ENCODE measurements around the gene EYA2.
"Not testable (repeated sequence)": the region's sequence is repeated elsewhere in the genome, so short reads cannot be mapped to it uniquely, and the experiment has no call there.

Gene EYA2

DNA sequence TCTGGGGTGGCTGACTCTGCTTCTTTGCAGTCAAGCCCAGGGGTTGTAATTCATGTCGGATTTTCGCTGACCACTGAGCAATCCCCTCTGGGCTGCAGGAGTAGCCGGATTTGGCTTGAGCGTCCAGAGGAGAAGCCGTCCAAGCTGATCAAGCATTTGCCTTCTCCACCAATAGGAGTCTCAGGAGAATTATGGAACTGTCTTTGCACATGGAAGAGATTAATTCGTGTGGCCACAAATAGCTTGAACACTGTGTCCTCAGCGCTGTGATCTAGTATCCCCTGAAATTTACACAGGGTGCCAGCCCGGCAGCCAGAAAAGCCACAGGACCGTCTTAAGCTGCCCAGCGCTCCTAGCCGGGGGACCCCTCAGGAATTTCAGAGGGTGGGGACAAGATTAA, 37.1 kb downstream of the EYA2 start:
- no peak for DNase-seq (ENCODE audit: low read depth, low spot score)

DNA sequence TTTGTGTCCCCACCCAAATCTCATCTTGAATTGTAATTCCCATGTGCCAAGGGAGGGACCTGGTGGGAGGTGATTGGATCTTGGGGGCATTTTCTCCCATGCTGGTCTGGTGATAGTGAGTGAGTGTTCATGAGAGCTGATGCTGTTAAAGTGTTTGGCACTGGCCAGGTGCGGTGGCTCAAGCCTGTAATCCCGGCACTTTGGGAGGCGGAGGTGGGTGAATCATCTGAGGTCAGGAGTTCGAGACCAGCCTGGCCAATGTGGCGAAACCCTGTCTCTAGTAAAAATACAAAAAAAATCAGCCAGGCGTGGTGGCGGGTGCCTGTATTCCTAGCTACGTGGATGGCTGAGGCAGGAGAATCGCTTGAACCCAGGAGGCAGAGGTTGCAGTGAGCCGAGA, 37.8 kb downstream of the EYA2 start:
- DNase-seq (ENCODE audit: low read depth, low spot score), result not testable (repeated sequence)

DNA sequence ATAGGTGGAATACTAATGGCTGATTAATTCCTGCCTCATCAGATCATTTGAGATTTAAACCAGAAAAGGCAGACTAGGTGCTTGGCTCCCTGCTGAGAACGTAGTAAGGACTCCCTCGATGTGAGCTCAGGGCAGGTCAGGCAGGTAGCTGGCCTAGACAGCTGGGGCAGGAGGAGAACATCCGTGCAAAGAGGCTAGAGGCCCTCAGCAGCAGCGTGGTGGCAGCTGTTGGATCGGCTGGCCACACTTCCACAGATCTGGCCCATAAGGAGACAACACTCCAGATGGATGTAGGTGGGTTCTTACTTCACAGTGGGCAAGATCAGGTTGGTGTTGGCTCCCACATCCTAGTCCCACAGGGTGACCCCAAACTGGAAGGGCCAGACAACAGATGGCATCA, 38.5 kb downstream of the EYA2 start:
- DNase-seq (ENCODE audit: low read depth, low spot score), result no peak

DNA sequence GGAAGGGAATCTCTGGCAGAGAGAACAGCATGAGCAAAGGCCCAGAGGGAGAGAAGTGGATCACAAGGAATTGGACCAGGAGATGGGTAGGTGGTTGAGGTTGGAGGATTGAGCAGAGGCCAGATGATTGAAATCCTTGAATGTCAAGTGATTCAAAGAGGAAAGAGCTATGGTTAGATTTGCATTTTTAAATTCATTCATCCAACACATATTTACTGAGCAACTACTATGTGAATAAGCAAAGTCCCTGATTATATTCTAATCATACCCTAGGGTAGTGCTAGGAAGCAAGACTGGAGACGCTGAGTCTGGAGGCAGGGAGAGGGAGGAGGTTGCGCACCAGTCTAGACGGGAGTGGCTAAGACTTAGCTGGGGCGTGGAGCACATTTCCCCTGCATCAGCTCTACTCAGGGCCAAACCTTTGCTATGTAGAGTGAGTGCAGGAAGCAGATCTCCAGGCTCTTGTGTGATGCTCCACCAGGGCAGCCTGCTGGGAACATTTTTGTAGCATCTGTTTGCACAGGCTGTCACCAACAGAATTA, 40.2 kb downstream of the EYA2 start:
- DNase-seq (ENCODE audit: low read depth, low spot score), result no peak

DNA sequence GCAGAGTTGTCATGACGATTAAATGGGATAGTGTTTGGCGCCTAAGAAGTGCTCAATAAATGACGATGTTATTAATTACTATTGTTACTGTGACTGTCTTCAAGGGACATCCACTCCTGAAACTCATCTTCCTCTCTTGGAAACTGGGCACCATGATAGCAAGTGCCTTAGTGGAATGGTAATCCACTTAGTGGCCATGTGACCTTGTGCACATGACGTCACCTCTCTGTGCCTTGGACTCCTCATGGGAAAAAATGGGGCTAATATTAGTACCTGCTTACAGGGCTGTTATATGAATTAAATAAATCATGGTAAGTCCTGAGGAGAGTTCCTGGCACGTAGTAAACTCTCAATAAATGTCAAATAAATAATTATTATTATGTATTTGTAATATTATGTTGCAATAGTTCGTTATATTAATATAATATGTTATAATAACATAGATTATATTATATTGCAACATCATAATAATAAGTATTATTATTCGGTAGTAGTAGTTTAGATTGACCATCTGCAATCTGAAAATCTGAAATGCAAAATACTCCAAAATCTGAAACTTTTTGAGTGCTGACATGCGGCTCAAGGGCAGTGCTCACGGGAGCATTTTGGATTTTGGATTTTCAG, 40.9 kb downstream of the EYA2 start:
- DNase-seq (ENCODE audit: low read depth, low spot score), result no peak

DNA sequence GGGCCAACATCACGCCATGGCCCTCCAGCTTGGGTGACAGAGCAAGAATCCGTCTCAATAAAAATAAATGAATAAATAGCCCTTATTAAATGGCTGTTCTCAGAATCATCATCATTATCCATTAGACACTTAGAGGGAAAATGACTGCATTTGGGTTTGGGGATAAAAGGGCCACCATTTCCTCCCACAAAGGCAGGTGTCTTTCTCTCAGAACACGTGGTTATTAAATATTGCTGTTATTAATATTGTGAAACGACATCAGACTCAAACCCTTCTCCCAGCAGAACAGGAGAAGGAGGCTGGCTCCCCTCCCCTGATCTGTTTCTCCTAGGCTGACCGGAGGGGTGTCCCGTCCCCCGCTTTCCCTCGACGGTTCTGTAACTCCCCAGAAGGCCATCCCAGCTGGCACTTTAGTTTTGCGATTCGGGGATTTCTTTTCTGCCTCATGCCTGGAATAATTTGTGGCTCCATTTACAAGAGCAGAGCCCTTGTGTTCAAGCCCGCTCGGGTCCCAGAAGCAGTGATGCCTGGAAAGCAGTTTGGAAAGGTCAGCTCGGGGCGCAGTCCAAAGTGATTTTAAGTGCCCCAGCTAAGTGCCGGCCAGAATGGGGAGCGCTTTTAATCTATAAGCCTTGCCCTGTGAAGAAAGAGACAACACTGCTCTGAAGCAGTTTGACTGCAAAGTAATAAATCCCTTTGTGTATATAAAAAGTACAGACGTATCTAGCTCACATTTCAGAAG, 41.9 kb downstream of the EYA2 start:
- DNase-seq (ENCODE audit: low read depth, low spot score), result no peak

GRCh38 chr20:46937157-46937523, 42.5 kb downstream of the EYA2 start:
- no peak for DNase-seq (ENCODE audit: low read depth, low spot score)

- no peak for DNase-seq (ENCODE audit: low read depth, low spot score)
Measured at GRCh38 chr20:46937533-46938226, 43.0 kb downstream of the EYA2 start.

- DNase-seq (ENCODE audit: low read depth, low spot score), result no peak
Measured at GRCh38 chr20:46938434-46938833, 43.8 kb downstream of the EYA2 start.

DNA sequence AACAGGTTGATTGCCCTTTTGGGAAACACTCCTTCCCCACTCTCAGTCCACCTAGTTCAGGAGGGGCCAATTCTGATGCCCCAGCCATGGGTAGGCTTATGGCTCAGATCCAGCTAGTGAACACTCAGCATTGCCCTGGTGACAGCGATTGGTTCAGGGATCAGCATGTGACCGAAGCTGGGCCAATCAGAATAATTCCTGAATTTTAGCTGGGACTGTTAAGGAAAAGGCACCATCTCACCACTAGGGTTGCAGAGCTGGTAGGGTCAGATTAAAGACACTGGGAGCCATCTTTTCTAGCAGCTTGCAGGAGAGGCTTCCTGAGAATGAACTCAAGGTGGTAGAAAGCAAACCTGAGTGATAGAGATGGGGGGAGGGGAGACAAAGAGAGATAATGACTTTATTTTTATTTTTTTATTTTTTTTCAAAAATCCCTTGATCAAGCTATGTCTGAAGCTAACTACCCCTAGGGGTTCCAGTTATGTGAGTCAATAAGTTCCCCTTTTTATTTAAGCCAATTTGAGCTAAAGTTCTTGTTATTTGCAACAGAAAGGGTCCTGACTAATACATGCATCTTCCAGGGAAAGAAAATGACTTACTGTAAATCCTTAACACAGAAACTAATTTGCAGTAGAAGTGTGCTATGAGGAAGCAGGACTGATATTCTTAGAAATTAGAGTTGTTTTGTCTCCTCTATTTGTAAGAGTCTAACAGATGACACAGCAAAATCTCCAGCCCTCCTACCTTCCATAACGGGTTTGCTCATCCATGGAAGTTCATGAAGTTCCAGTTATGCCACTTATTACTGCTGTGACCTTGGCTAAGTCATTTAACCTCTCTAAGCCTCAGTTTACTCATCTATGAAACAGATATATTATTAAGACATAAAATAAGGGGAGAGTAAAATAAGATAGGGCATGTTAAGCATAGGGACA, 44.7 kb downstream of the EYA2 start:
- DNase-seq (ENCODE audit: low read depth, low spot score), result peak; percentile 45

GRCh38 chr20:46940616-46941015, 46.0 kb downstream of the EYA2 start:
- DNase-seq (ENCODE audit: low read depth, low spot score), result no peak

- no peak for DNase-seq (ENCODE audit: low read depth, low spot score)
Measured at GRCh38 chr20:46941404-46941803, 46.8 kb downstream of the EYA2 start.

DNA sequence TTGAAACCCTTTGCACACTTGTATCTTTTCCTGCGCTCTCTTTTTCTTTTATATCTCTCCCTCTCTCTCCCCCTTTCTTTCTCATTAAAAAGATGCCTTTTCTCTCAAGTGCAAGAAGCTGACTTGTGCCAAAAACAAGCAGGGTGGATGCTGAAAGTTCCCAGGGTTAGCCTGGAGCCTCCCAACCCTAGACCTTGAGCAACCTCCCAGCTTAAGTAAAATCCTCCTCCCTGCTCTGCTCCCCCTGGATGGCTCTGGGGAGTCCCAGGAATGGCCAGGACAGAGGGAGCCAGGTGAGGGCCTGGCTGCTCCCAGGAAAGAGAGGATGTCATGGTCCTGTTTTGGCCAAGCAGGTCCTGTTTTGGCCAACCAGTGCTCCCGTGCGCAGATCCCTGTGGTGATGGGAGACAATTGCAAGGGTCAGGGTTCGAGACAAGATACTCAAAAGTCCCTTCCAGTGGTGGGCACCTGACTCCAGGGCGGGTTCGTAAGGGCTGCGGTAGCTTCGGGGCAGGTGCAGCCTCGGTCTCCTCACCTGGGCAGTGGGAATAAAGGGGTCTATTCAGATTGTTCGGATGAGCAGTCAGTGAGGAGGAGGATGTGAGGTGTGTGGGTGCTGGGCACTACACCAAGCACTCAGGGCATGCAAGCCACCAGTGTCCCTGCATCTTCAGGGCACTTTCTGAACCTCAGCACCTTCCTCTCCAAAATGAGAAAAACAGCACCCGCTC, 49.4 kb downstream of the EYA2 start:
- DNase-seq (ENCODE audit: low read depth, low spot score), result no peak

- no peak for DNase-seq (ENCODE audit: low read depth, low spot score)
Measured at GRCh38 chr20:46945465-46945864, 50.8 kb downstream of the EYA2 start.

GRCh38 chr20:46946181-46946624, 51.6 kb downstream of the EYA2 start:
- no peak for DNase-seq (ENCODE audit: low read depth, low spot score)

GRCh38 chr20:46946796-46947195, 52.2 kb downstream of the EYA2 start:
- no peak for DNase-seq (ENCODE audit: low read depth, low spot score)

GRCh38 chr20:46948081-46948480, 53.4 kb downstream of the EYA2 start:
- no peak for DNase-seq (ENCODE audit: low read depth, low spot score)

- DNase-seq (ENCODE audit: low read depth, low spot score), result no peak
Measured at GRCh38 chr20:46951405-46951804, 56.8 kb downstream of the EYA2 start.

DNA sequence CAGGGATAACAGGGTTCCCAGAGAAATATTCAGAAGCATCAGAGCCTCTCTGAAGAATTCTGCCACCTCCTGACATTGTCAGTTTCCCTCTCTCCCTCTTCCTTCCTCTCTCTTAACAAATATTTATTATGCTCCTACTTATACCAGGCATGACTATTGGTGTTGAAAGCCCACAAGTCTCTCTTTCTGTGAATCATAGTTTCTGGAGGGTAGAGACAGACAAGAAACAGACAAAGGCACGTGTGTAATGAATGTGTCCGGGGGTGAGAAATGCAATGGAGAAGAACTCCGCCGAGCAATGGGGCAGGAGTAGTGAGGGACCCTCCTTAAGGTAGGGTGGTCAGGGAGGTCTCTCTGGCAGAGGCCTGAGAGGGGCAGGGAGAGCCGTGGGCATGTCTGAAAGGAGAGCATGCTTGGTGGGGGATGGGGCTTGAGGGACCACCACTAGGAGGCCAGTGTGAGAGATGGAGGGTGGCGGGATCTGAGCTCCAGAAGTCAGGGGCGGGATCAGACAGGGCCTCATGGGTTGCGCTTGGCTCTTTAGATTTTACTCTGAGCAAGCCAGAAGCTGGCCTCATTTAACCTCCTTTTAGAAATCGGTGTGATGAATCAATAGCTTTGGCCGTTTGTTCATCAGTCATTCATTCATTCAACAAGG, 57.3 kb downstream of the EYA2 start:
- no peak for DNase-seq (ENCODE audit: low read depth, low spot score)

- no peak for DNase-seq (ENCODE audit: low read depth, low spot score)
Measured at GRCh38 chr20:46953596-46953995, 59.0 kb downstream of the EYA2 start.

Measured in iPS DF 19.7 (cell line).